WTC11 (cell line): Measurements from ENCODE around the gene C1QL1. TPM values are rescaled to one million over a fixed set of nuclear protein-coding genes. Genes with fewer than 3 reads are reported as not detected.

Experiments used
- ATAC-seq: fragments of 200-7000 bp; cut with Tn5 transposase; 2 replicates; pipeline ENCODE4 v1.10.0; 2021; ENCODE audit warnings: mild to moderate bottlenecking, moderate library complexity
- CTCF ChIA-PET: fragments of 300-600 bp; sonication (Branson Sonifier 250); formaldehyde crosslinking; loops from one replicate; lab custom pipeline; 2021; ENCODE audit warnings: antibody characterized with exemption; lab: Charles Lee
- POLR2A ChIA-PET: fragments of 350-600 bp; sonication (Branson Sonifier 250); formaldehyde crosslinking; loops from one replicate; lab custom pipeline; 2021; ENCODE audit warnings: antibody characterized with exemption; lab: Charles Lee
- DNase-seq: peaks from one replicate; pipeline ENCODE4 v3.0.0; 2021; ENCODE audit warnings: low spot score
- H3K27ac Mint-ChIP-seq: 2 replicates; pipeline ENCODE4 v1.8.0; 2021; ENCODE audit warnings: mixed read lengths
- H3K27me3 Mint-ChIP-seq: 2 replicates; pipeline ENCODE4 v1.8.0; 2021; ENCODE audit warnings: low read depth, mild to moderate bottlenecking, moderate library complexity, mixed read lengths
- H3K36me3 Mint-ChIP-seq: 2 replicates; pipeline ENCODE4 v1.8.0; 2021; ENCODE audit warnings: mixed read lengths
- H3K4me1 Mint-ChIP-seq: 2 replicates; pipeline ENCODE4 v1.8.0; 2022; ENCODE audit warnings: mixed read lengths
- H3K4me3 Mint-ChIP-seq: 2 replicates; pipeline ENCODE4 v1.8.0; 2021; ENCODE audit warnings: mild to moderate bottlenecking, moderate library complexity, mixed read lengths
- H3K9me3 Mint-ChIP-seq: 2 replicates; pipeline ENCODE4 v1.8.0; 2021; ENCODE audit warnings: mixed read lengths
- CREB1 ChIP-seq: sonication (generic); formaldehyde crosslinking; IDR thresholded peaks from 2 replicates; pipeline ENCODE4 v1.8.0; 2023; ENCODE audit warnings: mild to moderate bottlenecking, missing genetic modification reagents
- EMX1 ChIP-seq: fragments of 250-450 bp; sonication (Bioruptor Pico); IDR thresholded peaks from 2 replicates; pipeline ENCODE4 v1.8.0; 2021; ENCODE audit warnings: mild to moderate bottlenecking
- GRHL2 ChIP-seq: fragments of 250-450 bp; sonication (Bioruptor Pico); IDR thresholded peaks from 2 replicates; pipeline ENCODE4 v1.8.0; 2022; ENCODE audit warnings: mild to moderate bottlenecking, moderate library complexity; ENCODE audit not compliant: insufficient replicate concordance, severe bottlenecking
- GTF2I ChIP-seq: fragments of 250-450 bp; sonication (Bioruptor Pico); conservative IDR thresholded peaks from 2 replicates; pipeline ENCODE4 v1.4.0; 2021; ENCODE audit warnings: mild to moderate bottlenecking
- JAZF1 ChIP-seq: fragments of 250-450 bp; sonication (Bioruptor Pico); IDR thresholded peaks from 2 replicates; pipeline ENCODE4 v1.9.0; 2021; ENCODE audit warnings: moderate library complexity, mild to moderate bottlenecking, inconsistent platforms
- JUN ChIP-seq: sonication (generic); formaldehyde crosslinking; IDR thresholded peaks from 2 replicates; pipeline ENCODE4 v1.8.0; 2023; ENCODE audit warnings: mild to moderate bottlenecking, missing genetic modification reagents
- NFATC4 ChIP-seq: fragments of 250-450 bp; sonication (Bioruptor Pico); IDR thresholded peaks from 2 replicates; pipeline ENCODE4 v1.9.0; 2021; ENCODE audit warnings: mild to moderate bottlenecking
- NFE2L1 ChIP-seq: sonication (generic); formaldehyde crosslinking; IDR thresholded peaks from 2 replicates; pipeline ENCODE4 v1.8.1; 2023; ENCODE audit warnings: missing genetic modification reagents
- SMAD3 ChIP-seq: sonication (generic); formaldehyde crosslinking; IDR thresholded peaks from 2 replicates; pipeline ENCODE4 v1.8.0; 2022; ENCODE audit warnings: missing genetic modification reagents, mild to moderate bottlenecking, borderline replicate concordance
- SMAD4 ChIP-seq: sonication (generic); formaldehyde crosslinking; IDR thresholded peaks from 2 replicates; pipeline ENCODE4 v1.8.0; 2022; ENCODE audit warnings: mild to moderate bottlenecking, missing genetic modification reagents
- SP1 ChIP-seq: sonication (generic); formaldehyde crosslinking; conservative IDR thresholded peaks from 2 replicates; pipeline ENCODE4 v1.8.1; 2022; ENCODE audit warnings: missing genetic modification reagents
- TCF7 ChIP-seq: sonication (generic); formaldehyde crosslinking; IDR thresholded peaks from 2 replicates; pipeline ENCODE4 v1.8.0; 2022; ENCODE audit warnings: mild to moderate bottlenecking, low read depth, missing genetic modification reagents, moderate library complexity
- ZNF121 ChIP-seq: sonication (generic); formaldehyde crosslinking; IDR thresholded peaks from 2 replicates; pipeline ENCODE4 v1.8.0; 2023; ENCODE audit warnings: missing genetic modification reagents
- ZNF219 ChIP-seq: sonication (generic); formaldehyde crosslinking; IDR thresholded peaks from 2 replicates; pipeline ENCODE4 v1.8.0; 2023; ENCODE audit warnings: missing genetic modification reagents, mild to moderate bottlenecking, borderline replicate concordance
- total RNA-seq: library from RNA; stranded (reverse); gene quantifications from 3 replicates; pipeline ENCODE4 v1.2.3, GENCODE V29; 2021
- TF ChIP-seq, protein P1 (sequence below): sonication (generic); formaldehyde crosslinking; IDR thresholded peaks from 2 replicates; pipeline ENCODE4 v1.8.0; 2022; ENCODE audit warnings: mild to moderate bottlenecking, missing genetic modification reagents
- TF ChIP-seq, protein P2 (sequence below): fragments of 200-600 bp; IDR thresholded peaks from 2 replicates; pipeline ENCODE4 v1.8.0; 2022; ENCODE audit warnings: antibody characterized with exemption
- TF ChIP-seq, protein P3 (sequence below): fragments of 250-450 bp; sonication (Bioruptor Pico); IDR thresholded peaks from 2 replicates; pipeline ENCODE4 v1.9.0; 2021; ENCODE audit warnings: mild to moderate bottlenecking, borderline replicate concordance
- TF ChIP-seq, protein P4 (sequence below): sonication (generic); formaldehyde crosslinking; IDR thresholded peaks from 2 replicates; pipeline ENCODE4 v1.8.1; 2022; ENCODE audit warnings: missing genetic modification reagents, borderline replicate concordance
- TF ChIP-seq, protein P5 (sequence below): sonication (generic); formaldehyde crosslinking; IDR thresholded peaks from 2 replicates; pipeline ENCODE4 v1.8.1; 2023; ENCODE audit warnings: mild to moderate bottlenecking, moderate library complexity, missing genetic modification reagents
- TF ChIP-seq, protein P6 (sequence below): sonication (generic); formaldehyde crosslinking; IDR thresholded peaks from 2 replicates; pipeline ENCODE4 v1.8.1; 2023; ENCODE audit warnings: mild to moderate bottlenecking, missing genetic modification reagents, borderline replicate concordance

C1QL1 gene
- total RNA-seq, 1 experiment from 2014 or later = 13.4 TPM

DNA sequence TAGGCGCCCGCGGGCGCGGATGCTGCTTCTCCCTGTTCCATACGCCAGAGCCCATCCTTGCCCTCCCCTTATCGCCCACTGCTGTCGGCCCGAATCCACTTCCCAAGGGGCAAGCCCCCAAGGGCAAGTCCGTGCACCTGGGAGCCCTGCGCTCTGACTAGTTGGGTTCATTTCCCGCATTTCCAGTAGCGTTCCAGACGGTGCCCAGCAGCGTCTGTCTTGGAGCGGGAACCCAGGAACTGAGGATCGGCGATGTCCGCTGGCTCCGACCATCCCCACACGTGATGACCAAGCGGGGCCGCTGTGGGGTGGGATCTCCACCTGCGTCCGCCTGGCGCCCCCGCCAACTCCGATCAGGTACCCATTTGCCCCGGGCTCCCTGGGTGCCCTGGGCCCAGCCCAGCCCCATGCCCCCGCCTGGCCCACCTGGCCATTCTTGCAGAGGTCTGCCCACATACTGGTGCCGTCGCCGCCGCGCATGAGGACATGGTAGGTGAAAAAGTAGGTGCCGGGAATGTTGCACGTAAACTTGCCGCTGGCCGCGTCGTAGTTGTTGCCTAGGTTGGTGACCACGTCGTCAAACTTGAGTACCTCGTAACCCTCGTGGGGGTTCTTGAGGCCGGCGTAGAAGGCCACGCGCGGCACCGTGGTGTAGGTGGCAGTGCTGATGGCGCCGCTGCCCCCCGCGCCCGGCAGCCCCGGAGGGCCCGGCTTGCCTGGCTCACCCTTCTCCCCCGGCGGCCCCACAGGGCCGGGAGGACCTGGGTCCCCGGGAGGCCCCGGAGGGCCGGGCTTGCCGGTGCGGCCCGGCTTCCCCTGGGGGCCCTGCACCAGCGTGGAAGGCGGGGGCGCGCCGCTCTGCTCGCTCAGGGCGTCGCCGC is 837 bp downstream of the C1QL1 start (continued):
- TF ChIP-seq, protein P1, sequence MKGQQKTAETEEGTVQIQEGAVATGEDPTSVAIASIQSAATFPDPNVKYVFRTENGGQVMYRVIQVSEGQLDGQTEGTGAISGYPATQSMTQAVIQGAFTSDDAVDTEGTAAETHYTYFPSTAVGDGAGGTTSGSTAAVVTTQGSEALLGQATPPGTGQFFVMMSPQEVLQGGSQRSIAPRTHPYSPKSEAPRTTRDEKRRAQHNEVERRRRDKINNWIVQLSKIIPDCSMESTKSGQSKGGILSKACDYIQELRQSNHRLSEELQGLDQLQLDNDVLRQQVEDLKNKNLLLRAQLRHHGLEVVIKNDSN (CRISPR knock-in tag) = peak; percentile 28; the same call in 1 of the 2 replicates
- no peak for TF ChIP-seq SMAD3
- TF ChIP-seq CREB1 (CRISPR knock-in tag) = no peak
- no peak for TF ChIP-seq ZNF219 (CRISPR knock-in tag)
- no peak for TF ChIP-seq SP1
- TF ChIP-seq JUN (CRISPR knock-in tag) = no peak
- TF ChIP-seq NFATC4 (CRISPR knock-in tag) = no peak
- TF ChIP-seq, protein P2, sequence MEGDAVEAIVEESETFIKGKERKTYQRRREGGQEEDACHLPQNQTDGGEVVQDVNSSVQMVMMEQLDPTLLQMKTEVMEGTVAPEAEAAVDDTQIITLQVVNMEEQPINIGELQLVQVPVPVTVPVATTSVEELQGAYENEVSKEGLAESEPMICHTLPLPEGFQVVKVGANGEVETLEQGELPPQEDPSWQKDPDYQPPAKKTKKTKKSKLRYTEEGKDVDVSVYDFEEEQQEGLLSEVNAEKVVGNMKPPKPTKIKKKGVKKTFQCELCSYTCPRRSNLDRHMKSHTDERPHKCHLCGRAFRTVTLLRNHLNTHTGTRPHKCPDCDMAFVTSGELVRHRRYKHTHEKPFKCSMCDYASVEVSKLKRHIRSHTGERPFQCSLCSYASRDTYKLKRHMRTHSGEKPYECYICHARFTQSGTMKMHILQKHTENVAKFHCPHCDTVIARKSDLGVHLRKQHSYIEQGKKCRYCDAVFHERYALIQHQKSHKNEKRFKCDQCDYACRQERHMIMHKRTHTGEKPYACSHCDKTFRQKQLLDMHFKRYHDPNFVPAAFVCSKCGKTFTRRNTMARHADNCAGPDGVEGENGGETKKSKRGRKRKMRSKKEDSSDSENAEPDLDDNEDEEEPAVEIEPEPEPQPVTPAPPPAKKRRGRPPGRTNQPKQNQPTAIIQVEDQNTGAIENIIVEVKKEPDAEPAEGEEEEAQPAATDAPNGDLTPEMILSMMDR = no peak
- no peak for TF ChIP-seq ZNF121 (CRISPR knock-in tag)
- TF ChIP-seq NFE2L1 (CRISPR knock-in tag) = no peak
- TF ChIP-seq, protein P3, sequence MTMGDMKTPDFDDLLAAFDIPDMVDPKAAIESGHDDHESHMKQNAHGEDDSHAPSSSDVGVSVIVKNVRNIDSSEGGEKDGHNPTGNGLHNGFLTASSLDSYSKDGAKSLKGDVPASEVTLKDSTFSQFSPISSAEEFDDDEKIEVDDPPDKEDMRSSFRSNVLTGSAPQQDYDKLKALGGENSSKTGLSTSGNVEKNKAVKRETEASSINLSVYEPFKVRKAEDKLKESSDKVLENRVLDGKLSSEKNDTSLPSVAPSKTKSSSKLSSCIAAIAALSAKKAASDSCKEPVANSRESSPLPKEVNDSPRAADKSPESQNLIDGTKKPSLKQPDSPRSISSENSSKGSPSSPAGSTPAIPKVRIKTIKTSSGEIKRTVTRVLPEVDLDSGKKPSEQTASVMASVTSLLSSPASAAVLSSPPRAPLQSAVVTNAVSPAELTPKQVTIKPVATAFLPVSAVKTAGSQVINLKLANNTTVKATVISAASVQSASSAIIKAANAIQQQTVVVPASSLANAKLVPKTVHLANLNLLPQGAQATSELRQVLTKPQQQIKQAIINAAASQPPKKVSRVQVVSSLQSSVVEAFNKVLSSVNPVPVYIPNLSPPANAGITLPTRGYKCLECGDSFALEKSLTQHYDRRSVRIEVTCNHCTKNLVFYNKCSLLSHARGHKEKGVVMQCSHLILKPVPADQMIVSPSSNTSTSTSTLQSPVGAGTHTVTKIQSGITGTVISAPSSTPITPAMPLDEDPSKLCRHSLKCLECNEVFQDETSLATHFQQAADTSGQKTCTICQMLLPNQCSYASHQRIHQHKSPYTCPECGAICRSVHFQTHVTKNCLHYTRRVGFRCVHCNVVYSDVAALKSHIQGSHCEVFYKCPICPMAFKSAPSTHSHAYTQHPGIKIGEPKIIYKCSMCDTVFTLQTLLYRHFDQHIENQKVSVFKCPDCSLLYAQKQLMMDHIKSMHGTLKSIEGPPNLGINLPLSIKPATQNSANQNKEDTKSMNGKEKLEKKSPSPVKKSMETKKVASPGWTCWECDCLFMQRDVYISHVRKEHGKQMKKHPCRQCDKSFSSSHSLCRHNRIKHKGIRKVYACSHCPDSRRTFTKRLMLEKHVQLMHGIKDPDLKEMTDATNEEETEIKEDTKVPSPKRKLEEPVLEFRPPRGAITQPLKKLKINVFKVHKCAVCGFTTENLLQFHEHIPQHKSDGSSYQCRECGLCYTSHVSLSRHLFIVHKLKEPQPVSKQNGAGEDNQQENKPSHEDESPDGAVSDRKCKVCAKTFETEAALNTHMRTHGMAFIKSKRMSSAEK (CRISPR knock-in tag) = no peak
- no peak for TF ChIP-seq GTF2I (CRISPR knock-in tag)

DNA sequence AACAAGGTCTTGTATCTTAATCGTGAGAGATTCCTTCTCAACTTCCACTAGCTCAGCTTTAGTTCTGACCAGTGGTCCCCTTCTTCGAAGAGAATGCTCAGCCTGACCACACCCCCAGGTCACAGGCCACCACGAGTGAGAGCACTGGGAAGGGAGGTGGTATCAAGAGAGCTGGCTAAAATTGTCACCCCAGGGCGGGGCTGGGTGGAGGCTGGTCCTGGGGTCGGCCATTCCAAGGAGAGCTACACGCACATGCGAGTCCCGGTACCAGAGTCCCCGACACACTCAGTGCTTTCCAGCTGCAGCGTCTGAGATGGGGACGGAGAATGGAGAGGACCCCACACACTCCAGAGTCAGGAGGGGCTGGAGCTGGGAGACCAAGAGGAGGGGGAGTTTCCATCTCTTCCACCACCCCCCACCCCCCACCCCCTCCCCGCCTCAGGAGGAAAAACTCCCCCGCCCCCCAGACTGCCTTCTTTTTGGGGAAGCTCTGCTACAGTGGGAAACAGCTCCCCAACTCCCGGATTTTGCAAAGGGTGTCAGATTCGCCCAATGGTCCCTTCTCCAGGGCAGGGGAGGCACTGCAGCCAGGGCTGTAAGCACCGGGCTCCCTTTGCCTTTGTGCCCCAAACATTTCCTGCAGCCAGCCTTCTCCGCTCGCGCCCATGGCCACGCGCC is 1.6 kb downstream of the C1QL1 start:
- H3K9me3 Mint-ChIP-seq = no peaks in the 10 kb centered on the region
- no peak for DNase-seq
- peaks cover 75% of the 10 kb centered on the region for H3K27me3 Mint-ChIP-seq
- ChIA-PET CTCF (interaction anchor here (0.6 to 1.6 kb wide), 12 partner anchors 8 to 191 kb away, joined by 3 to 9 read pairs (median 4); partner anchors contain the start of gene ACBD4), POLR2A (interaction anchor here (1.2 kb wide), 1 partner anchor 14 kb away, joined by 3 read pairs; no protein-coding TSS in a partner anchor)
- H3K4me1 Mint-ChIP-seq = peaks cover 21% of the 10 kb centered on the region
- no peaks in the 10 kb centered on the region for H3K36me3 Mint-ChIP-seq
- peak overlapping the region; percentile 69 for H3K4me3 Mint-ChIP-seq
- ATAC-seq = no peak
- no peak overlapping the region for H3K27ac Mint-ChIP-seq
- TF ChIP-seq, protein P4, sequence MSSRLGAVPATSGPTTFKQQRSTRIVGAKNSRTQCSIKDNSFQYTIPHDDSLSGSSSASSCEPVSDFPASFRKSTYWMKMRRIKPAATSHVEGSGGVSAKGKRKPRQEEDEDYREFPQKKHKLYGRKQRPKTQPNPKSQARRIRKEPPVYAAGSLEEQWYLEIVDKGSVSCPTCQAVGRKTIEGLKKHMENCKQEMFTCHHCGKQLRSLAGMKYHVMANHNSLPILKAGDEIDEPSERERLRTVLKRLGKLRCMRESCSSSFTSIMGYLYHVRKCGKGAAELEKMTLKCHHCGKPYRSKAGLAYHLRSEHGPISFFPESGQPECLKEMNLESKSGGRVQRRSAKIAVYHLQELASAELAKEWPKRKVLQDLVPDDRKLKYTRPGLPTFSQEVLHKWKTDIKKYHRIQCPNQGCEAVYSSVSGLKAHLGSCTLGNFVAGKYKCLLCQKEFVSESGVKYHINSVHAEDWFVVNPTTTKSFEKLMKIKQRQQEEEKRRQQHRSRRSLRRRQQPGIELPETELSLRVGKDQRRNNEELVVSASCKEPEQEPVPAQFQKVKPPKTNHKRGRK = no peak
- TF ChIP-seq, protein P5, sequence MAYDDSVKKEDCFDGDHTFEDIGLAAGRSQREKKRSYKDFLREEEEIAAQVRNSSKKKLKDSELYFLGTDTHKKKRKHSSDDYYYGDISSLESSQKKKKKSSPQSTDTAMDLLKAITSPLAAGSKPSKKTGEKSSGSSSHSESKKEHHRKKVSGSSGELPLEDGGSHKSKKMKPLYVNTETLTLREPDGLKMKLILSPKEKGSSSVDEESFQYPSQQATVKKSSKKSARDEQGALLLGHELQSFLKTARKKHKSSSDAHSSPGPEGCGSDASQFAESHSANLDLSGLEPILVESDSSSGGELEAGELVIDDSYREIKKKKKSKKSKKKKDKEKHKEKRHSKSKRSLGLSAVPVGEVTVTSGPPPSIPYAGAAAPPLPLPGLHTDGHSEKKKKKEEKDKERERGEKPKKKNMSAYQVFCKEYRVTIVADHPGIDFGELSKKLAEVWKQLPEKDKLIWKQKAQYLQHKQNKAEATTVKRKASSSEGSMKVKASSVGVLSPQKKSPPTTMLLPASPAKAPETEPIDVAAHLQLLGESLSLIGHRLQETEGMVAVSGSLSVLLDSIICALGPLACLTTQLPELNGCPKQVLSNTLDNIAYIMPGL (CRISPR knock-in tag) = no peak
- TF ChIP-seq, protein P6, sequence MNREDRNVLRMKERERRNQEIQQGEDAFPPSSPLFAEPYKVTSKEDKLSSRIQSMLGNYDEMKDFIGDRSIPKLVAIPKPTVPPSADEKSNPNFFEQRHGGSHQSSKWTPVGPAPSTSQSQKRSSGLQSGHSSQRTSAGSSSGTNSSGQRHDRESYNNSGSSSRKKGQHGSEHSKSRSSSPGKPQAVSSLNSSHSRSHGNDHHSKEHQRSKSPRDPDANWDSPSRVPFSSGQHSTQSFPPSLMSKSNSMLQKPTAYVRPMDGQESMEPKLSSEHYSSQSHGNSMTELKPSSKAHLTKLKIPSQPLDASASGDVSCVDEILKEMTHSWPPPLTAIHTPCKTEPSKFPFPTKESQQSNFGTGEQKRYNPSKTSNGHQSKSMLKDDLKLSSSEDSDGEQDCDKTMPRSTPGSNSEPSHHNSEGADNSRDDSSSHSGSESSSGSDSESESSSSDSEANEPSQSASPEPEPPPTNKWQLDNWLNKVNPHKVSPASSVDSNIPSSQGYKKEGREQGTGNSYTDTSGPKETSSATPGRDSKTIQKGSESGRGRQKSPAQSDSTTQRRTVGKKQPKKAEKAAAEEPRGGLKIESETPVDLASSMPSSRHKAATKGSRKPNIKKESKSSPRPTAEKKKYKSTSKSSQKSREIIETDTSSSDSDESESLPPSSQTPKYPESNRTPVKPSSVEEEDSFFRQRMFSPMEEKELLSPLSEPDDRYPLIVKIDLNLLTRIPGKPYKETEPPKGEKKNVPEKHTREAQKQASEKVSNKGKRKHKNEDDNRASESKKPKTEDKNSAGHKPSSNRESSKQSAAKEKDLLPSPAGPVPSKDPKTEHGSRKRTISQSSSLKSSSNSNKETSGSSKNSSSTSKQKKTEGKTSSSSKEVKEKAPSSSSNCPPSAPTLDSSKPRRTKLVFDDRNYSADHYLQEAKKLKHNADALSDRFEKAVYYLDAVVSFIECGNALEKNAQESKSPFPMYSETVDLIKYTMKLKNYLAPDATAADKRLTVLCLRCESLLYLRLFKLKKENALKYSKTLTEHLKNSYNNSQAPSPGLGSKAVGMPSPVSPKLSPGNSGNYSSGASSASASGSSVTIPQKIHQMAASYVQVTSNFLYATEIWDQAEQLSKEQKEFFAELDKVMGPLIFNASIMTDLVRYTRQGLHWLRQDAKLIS = no peak
- no peak for TF ChIP-seq EMX1 (CRISPR knock-in tag)
- no peak for TF ChIP-seq TCF7 (CRISPR knock-in tag)
- TF ChIP-seq SMAD4 (CRISPR knock-in tag) = no peak
- no peak for TF ChIP-seq JAZF1 (CRISPR knock-in tag)
- no peak for TF ChIP-seq GRHL2
- no peak for TF ChIP-seq SP1
